Activated effector memory CD4-positive, alpha-beta T cell treated with anti-CD3 and anti-CD28 coated beads, Interleukin-2, amount 50 U/mL, for 16 hours (primary cell): Measurements from ENCODE around the gene PRR20G.

Source experiments
- DNase-seq: peaks from one replicate; pipeline ENCODE4 v3.0.0-alpha.2; 2020

The PRR20G gene

GRCh38 chr3:127296959-127297358 lies 9.1 kb upstream of the PRR20G start:
- DNase-seq: no peak

DNA sequence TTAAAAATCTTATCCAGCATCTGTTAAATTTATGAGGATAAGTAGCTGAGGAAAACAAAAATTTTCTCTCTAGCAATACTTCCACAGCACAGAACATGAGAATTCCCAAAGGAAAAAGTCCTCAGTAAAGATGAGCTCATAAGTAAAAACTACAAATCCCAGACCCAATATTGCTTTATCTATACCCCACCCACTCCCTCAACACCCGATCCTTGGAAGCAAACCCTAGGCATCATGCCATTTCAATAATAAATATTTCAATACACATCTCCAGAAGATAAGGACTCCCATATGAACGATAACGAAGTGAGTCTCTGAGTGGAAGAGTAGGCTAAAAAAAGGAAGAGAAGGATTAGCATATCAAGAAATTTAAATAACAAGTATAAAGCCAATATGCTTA lies 8.3 kb upstream of the PRR20G start:
- DNase-seq: no peak

- DNase-seq: peak; percentile 54
These were observed 5.8 kb upstream of the PRR20G start for GRCh38 chr3:127293650-127294049.

GRCh38 chr3:127291611-127292010 lies 3.8 kb upstream of the PRR20G start:
- DNase-seq: no peak

DNA sequence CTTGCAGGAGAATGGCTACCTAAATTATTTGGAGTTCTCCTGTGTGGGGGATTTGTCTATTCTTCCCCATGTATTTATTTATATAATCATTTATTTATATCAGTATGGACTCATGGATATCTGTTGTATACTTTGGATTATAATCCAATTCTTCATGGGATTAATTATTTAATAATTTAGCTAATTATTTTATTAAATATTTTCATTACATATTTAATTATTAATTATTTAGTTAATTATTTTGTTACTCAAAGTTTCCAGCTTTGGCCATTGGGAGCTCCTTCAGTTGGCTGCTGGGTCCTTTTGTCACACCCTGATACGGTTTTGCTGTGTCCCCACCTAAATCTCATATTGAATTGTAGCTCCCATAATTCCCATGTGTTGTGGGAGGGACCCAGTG lies 3.3 kb upstream of the PRR20G start:
- DNase-seq: no peak

- no peak for DNase-seq
These were observed 2.1 kb upstream of the PRR20G start for GRCh38 chr3:127289706-127290575.

GRCh38 chr3:127288921-127289705 lies 1.3 kb upstream of the PRR20G start:
- no peak for DNase-seq

- DNase-seq: no peak
These were observed 497 bp upstream of the PRR20G start for GRCh38 chr3:127288343-127288742.

- DNase-seq: no peak
These were observed 1.2 kb downstream of the PRR20G start for GRCh38 chr3:127286571-127287140.

GRCh38 chr3:127284258-127284657 lies 3.6 kb downstream of the PRR20G start:
- DNase-seq: no peak

- no peak for DNase-seq
These were observed 10.3 kb downstream of the PRR20G start for GRCh38 chr3:127277561-127277960.

DNA sequence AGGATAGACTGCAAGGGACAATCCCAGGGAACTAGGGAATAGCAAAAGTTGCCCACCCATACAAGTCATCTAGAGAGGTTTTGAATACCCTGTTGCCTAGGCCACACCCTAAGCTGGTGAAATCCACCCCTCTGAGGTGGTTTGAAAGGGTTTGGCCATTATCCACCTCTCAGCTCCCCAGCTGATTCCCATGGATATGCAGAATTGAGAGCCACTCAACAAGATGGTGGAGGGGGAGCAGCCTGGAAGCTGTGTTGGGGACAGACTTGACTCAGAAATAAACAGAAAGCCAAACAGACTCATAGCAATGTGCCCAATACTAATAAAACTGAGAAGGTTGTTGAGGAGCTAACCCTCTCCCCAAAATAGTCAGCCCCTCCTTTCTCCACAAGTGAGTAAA lies 10.9 kb downstream of the PRR20G start:
- DNase-seq: no peak

DNA sequence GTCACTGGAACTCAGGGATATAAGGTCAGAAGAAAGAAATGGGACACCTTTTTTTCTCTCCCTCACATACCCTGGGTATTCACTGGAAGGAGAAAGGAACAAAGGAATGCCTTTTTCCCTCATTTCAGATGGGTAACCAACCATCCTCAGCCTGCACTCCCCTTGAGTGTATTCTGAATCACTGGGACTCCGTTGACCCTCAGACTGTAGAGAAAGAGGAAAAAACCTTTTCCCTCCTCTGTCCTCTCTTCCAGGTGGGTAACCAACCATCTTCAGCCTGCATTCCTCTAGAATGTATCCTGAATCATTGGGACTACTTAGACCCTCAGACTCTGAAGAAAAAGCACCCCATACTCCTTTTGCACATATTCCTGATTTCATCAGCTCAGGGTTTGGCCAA lies 11.4 kb downstream of the PRR20G start:
- no peak for DNase-seq

DNA sequence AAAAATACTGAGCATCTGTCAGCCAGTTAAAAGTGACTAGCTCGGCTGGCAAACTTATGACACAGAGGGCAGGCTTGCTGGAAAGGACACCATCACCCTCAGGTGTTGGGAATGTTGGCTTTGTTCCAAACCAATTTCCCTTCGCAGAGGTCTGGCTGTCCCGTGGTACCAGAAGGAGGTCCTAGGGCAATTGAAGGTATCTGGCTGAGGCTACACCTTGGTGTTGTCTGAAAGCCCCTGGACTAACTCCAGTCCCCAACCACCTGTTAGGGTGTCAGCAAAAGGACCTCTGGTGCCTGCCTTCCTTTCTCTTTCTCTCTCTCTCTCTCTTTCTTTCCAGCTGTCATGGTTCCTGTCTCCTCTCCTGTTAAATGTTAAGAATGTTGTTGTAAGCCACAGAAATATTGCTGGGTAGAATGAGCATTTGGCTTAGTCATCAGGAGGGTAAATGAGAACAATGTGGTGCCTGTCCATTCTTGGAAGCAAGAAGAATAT lies 12.5 kb downstream of the PRR20G start:
- no peak for DNase-seq

GRCh38 chr3:127274200-127274760 lies 13.6 kb downstream of the PRR20G start:
- no peak for DNase-seq

DNA sequence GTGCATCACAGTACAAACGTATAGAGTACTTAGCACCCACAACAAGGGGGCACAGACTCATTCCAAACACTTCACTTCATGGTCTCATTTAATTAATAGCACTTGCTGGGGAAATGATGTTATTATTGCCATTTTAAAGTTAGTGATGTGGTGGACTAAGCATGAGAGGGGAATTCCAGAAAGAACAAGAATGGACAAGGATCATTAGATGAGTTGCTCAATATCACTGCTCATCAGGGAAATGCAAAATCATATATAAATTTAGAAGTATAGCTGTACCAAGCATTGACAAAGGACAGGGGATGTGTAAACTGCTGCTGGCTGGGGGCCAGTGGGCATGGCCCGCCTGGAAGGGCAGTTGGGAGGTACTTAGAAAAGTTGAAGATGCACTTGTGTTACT lies 14.6 kb downstream of the PRR20G start:
- no peak for DNase-seq

- no peak for DNase-seq
These were observed 21.7 kb downstream of the PRR20G start for GRCh38 chr3:127266186-127266585.

- DNase-seq: no peak
These were observed 22.3 kb downstream of the PRR20G start for GRCh38 chr3:127265581-127265981.

- no peak for DNase-seq
These were observed 22.9 kb downstream of the PRR20G start for GRCh38 chr3:127264794-127265514.

- no peak for DNase-seq
These were observed 23.6 kb downstream of the PRR20G start for GRCh38 chr3:127264292-127264691.

DNA sequence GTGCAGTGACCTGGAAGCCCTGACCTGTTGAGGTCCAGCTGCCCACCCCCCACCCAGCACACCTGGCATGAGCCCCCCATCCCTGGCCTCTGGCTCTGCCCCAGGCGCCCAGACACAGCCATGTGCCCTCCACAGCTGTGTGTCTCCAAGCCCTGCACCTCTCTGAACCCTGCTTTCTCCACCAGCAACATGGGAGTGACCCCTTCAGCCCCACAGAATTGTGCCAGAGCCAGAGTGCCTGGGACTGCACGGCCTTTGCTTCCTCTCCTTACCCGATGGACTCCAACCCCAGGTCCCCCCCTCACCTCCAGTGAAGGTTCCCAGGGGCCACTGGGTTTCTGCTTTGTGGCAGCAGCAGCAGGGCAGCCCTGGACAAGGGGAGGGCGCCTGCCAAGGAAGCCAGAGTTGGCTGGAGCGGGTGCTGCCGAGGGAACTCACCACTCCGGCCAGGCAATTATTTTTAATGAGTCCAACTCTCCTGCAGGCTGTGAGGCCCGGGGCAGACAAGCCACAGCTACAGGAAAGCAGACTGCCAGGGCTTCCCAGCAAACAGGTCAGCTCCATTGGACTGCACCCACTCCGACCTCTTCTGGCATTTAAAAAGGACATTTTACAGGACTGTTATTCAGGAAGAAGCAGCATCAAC lies 24.1 kb downstream of the PRR20G start:
- no peak for DNase-seq

DNA sequence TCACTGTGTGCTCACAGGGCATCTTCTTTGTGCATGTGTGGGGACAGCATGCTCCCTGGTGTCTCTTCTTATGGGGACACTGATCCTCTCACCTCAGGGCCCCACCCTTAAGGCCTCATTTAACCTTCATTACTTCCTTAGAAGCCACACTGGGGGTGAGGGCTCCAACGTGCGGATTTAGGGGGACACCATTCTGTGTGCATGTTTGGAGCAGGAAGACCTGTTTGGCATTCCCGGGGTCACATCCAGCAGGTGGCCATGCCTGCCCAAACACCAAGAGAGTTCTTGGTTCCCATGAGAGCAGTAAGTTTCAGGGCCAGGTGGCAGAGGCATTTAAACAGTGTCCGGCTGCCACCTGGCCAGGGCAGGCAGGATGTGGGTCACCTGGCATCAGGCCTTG lies 24.8 kb downstream of the PRR20G start:
- DNase-seq: no peak
